HFF-Myc (cell line): ENCODE results near the gene C1orf52.

ENCODE experiments used
- DNase-seq: peaks from one replicate; pipeline ENCODE4 v3.0.0-alpha.2; 2011; ENCODE audit warnings: low read depth; ENCODE audit errors: extremely low read depth
- H3K4me3 ChIP-seq: replicated peaks from 2 replicates; pipeline ENCODE4 v1.5.1; 2011; ENCODE audit warnings: low read depth, mild to moderate bottlenecking, control low read depth, low read length
- CTCF ChIP-seq: IDR thresholded peaks from 2 replicates; pipeline ENCODE4 v1.5.1; 2012; ENCODE audit warnings: mild to moderate bottlenecking, low read depth, low read length, control low read depth; ENCODE audit errors: missing control alignments

C1orf52 gene

DNA sequence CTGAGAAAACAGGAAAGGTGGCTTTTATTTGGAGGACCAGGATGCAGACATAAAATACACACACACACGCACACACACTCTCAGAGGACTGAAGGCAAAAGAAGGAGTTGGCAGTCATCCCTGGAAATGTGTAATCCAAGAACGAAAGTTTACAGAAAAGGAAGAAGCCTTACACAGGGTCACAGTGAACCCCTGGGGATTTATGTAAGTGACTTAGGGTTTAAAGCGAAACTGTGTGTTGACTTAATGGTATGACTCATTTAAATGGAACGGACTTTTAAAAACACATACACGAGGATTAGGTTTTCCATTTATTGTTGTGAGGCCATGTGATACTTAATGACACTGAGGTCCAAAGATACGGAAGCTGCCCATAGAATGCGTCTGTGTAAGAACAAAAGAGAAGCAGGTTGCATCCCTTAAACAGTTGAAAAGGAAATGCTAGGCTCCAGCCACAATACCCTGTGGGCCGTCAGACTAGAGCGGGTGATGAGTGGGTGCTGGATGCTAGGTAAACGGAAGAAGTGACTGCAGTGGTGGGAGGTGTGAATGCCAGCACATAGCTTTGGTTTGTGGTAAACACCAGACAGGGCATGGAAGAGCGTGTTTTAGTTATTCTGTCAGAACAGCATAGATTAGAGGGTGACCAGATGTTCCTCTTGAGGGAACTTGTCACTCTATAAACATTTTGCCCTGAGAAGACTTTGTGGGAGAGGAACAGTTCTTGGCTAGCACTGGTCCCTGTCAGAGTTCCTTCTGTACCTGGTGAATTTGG is 38.6 kb upstream of the C1orf52 start:
- DNase-seq = peak; percentile 100
- TF ChIP-seq CTCF = no peak
- H3K4me3 ChIP-seq = no peak overlapping the region

GRCh38 chr1:85297538-85297854 is 38.0 kb upstream of the C1orf52 start:
- DNase-seq = no peak
- TF ChIP-seq CTCF = no peak
- H3K4me3 ChIP-seq = no peak overlapping the region

GRCh38 chr1:85296980-85297379 is 37.5 kb upstream of the C1orf52 start:
- DNase-seq = no peak
- H3K4me3 ChIP-seq = no peak overlapping the region
- no peak for TF ChIP-seq CTCF

- no peak for DNase-seq
- no peak overlapping the region for H3K4me3 ChIP-seq
- no peak for TF ChIP-seq CTCF
Measured at GRCh38 chr1:85295654-85296053, 36.2 kb upstream of the C1orf52 start.

DNA sequence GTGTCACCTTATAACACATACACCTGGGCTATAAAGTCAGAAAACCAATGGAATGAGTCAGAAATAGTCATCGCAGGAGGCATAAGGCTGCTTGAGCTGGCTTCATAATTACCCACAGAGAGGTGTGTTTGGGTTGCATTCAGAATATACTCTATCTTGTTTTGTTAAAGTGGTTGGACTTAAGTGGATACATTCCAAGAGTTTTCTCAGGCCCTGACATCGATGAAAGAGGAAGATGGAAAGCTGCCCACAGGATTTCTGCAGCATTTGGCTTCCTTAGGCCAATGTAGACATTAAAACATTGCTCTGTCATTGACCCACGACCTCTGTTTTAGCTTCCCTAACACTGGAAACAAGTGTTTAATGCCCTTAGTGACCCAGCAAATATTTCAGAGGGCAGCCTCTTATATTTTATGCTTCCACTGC is 35.6 kb upstream of the C1orf52 start:
- no peak for TF ChIP-seq CTCF
- H3K4me3 ChIP-seq = no peak overlapping the region
- peak; percentile 72 for DNase-seq

DNA sequence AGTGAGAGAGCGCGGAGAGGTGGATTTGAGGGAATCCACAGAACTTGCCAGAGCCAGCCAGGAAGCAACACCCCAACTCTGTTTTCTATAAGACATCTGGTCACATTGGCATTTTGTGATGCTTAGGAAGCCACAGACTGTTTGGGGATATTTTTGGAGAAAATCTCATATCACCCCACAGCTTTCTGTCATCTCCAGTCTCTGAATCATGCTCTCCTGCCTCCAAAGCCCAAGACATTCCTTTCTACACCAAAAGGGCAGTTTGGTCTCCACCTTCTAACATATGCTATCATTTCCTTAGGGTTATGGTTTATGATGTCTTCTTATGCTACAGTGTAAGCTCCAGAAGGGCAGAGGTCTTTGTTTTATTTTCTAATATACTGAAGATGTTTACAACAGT is 31.4 kb upstream of the C1orf52 start:
- DNase-seq = no peak
- H3K4me3 ChIP-seq = no peak overlapping the region
- no peak for TF ChIP-seq CTCF

GRCh38 chr1:85289848-85290335 is 30.4 kb upstream of the C1orf52 start:
- H3K4me3 ChIP-seq = no peak overlapping the region
- no peak for DNase-seq
- no peak for TF ChIP-seq CTCF
